Spleen (tissue), 11 donors: ENCODE measurements around the gene SHC4. TPM values are rescaled to one million over a fixed set of nuclear protein-coding genes. Genes with fewer than 3 reads are reported as not detected.

Experiments used
- DNase-seq: peaks from one replicate; pipeline ENCODE4 v3.0.0-alpha.2; 2020
- H3K27ac ChIP-seq, 8 donors: fragments of 200-600 bp; sonication (generic) in 7 of 8; 1 replicate in 4 of 8; 2 replicates in 4 of 8; pipeline versions ENCODE4 v1.5.0 to v1.8.0; 2016 to 2021; ENCODE audit warnings: inconsistent platforms in 4 of 8, mild to moderate bottlenecking in 4 of 8, moderate library complexity in 1 of 8
- H3K27me3 ChIP-seq, 7 donors: fragments of 200-600 bp; sonication (generic) in 6 of 7; replicated peaks in 1 of 7; 1 replicate in 4 of 7; 2 replicates in 3 of 7; pipeline versions ENCODE4 v1.5.0 to v1.8.0; 2016 to 2021; ENCODE audit warnings: inconsistent platforms in 3 of 7, mild to moderate bottlenecking in 1 of 7
- H3K36me3 ChIP-seq, 6 donors: fragments of 200-600 bp; sonication (generic) in 5 of 6; 1 replicate in 4 of 6; 2 replicates in 2 of 6; pipeline versions ENCODE4 v1.5.0 to v1.8.0; 2016 to 2021; ENCODE audit warnings: inconsistent platforms in 2 of 6
- H3K4me1 ChIP-seq, 6 donors: fragments of 200-600 bp; sonication (generic) in 5 of 6; 1 replicate in 3 of 6; 2 replicates in 3 of 6; pipeline versions ENCODE4 v1.5.0 to v1.8.0; 2016 to 2021; ENCODE audit warnings: inconsistent platforms in 3 of 6
- H3K4me3 ChIP-seq, 8 donors: fragments of 200-600 bp; sonication (generic) in 7 of 8; 1 replicate in 4 of 8; 2 replicates in 4 of 8; pipeline versions ENCODE4 v1.5.0 to v1.8.0; 2016 to 2021; ENCODE audit warnings: inconsistent platforms in 4 of 8, mild to moderate bottlenecking in 4 of 8, moderate library complexity in 2 of 8
- H3K9me3 ChIP-seq, 8 donors: fragments of 200-600 bp; sonication (generic) in 7 of 8; 1 replicate in 4 of 8; 2 replicates in 4 of 8; pipeline versions ENCODE4 v1.5.0 to v1.8.0; 2016 to 2021; ENCODE audit warnings: inconsistent platforms in 4 of 8
- CTCF ChIP-seq, 11 experiments: fragments of 200-600 bp in 7 of 11; fragments of 450-650 bp in 4 of 11; sonication (generic) in 4 of 11; IDR thresholded peaks in 8 of 11; conservative IDR thresholded peaks in 3 of 11; 1 replicate in 7 of 11; 2 replicates in 4 of 11; pipeline versions ENCODE4 v1.4.0 to v1.8.0; 2016 to 2021; ENCODE audit warnings: antibody characterized with exemption in 11 of 11, inconsistent platforms in 4 of 11, mild to moderate bottlenecking in 1 of 11
- POLR2A ChIP-seq, 3 donors: fragments of 450-650 bp; IDR thresholded peaks; one replicate each; pipeline ENCODE4 v1.5.1; 2017; ENCODE audit warnings: antibody characterized with exemption in 3 of 3, mild to moderate bottlenecking in 1 of 3
- POLR2AphosphoS5 ChIP-seq, 3 donors: sonication (generic); formaldehyde crosslinking; IDR thresholded peaks; one replicate each; pipeline ENCODE4 v1.5.1; 2017; ENCODE audit warnings: antibody characterized with exemption in 3 of 3
- WGBS, 5 donors: extraction: QIAGEN DNeasy Blood & Tissue Kit in 3 of 5; methylation state at CpG; one replicate each; pipeline versions ENCODE4 v1.1.5 to v1.1.7; 2013 to 2018; 5-methylcytosine and 5-hydroxymethylcytosine counted together
- intact Hi-C: fragments of 100-400 bp; cut with DNase I; formaldehyde crosslinking; loops from one replicate; pipeline ENCODE4 v1.15.0; 2023; ENCODE audit warnings: low total_unique reads
- polyA plus RNA-seq, 3 donors: library from polyadenylated mRNA; stranded (reverse); fragments of 200-250 nt; gene quantifications; one replicate each; pipeline ENCODE4 v1.2.1, GENCODE V29; 2013
- total RNA-seq, 7 donors: library from RNA; depleted of rRNA in 3 of 7; stranded (reverse); fragments of >200 nt in 3 of 7; fragmentation: NEBNext Ultra II Directional in 4 of 7; extraction: Animal tissue kit (Norgen Biotek cat#: 25700) in 4 of 7; gene quantifications; one replicate each; pipeline versions ENCODE4 v1.1.0 to v1.2.1, GENCODE V29; 2016 to 2021
- donor health status: healthy with polysubstance abuse.
- donor health status: DM: no; HTN: no; CAD: no; lungs with moderate emphysema.
- donor health status: DM: no; HTN: no; CAD: no.
- donor health status: Bipolar disorder and iron deficiency.
- donor health status: healthy.
- donor health status: DM: no; HTN: no; CAD: no.
- donor health status: DM: yes; HTN: yes; CAD: no.

SHC4 gene
- total and polyA plus RNA-seq, 10 donors, result 0.20 to 0.42 (median 0.27) TPM; not detected in 5

GRCh38 chr15:48814286-48814685 lies 149.4 kb downstream of the SHC4 start:
- DNase-seq, result no peak
- intact Hi-C loops, result loop anchor here (5.0 kb wide), 1 partner anchor 233 kb away; the partner anchor contains the start of gene SECISBP2L
- Histone ChIP-seq H3K9me3 (no peaks in the 10 kb centered on the region), H3K36me3 (no peaks in the 10 kb centered on the region), H3K4me1 (peaks cover 6 to 24% (median 18%) of the 10 kb centered on the region in 6 donors), H3K27ac (no peak overlapping the region), H3K27me3 (peaks cover 0 to 4% (median 0%) of the 10 kb centered on the region in 7 donors), H3K4me3 (no peak overlapping the region)
- TF ChIP-seq CTCF (IDR thresholded peaks at IDR 0.05 in 8 of 11, conservative IDR thresholded peaks at IDR 0.05 in 3 of 11) (no peak), POLR2AphosphoS5 (IDR thresholded peaks at IDR 0.05) (no peak), POLR2A (IDR thresholded peaks at IDR 0.05) (no peak)
- WGBS, 5 donors, result 76 to 96% (median 83%) methylated on average over 2 of the region's 2 CpGs

GRCh38 chr15:48811325-48811958 lies 152.3 kb downstream of the SHC4 start:
- intact Hi-C loops, result loop anchor here (5.0 kb wide), 1 partner anchor 236 kb away; the partner anchor contains the start of gene SECISBP2L
- no peaks in the 10 kb centered on the region for H3K9me3 ChIP-seq
- peak overlapping the region in 3 of 8 donors; percentile 83 to 87 (median 87) for H3K27ac ChIP-seq
- peaks cover 6 to 30% (median 18%) of the 10 kb centered on the region in 6 donors for H3K4me1 ChIP-seq
- DNase-seq, result no peak
- peak overlapping the region; percentile 63 to 97 (median 83) for H3K4me3 ChIP-seq
- TF ChIP-seq CTCF (IDR thresholded peaks at IDR 0.05 in 8 of 11, conservative IDR thresholded peaks at IDR 0.05 in 3 of 11) (no peak), POLR2AphosphoS5 (IDR thresholded peaks at IDR 0.05) (peak in 1 of 3 donors; percentile 42)
- WGBS, 5 donors, result 11 to 13% (median 13%) methylated on average over 25 of the region's 25 CpGs
- peaks cover 0 to 4% (median 0%) of the 10 kb centered on the region in 7 donors for H3K27me3 ChIP-seq
- H3K36me3 ChIP-seq, result no peaks in the 10 kb centered on the region

GRCh38 chr15:48810414-48811324 lies 153.1 kb downstream of the SHC4 start, which contains the start of gene CEP152:
Gene CEP152 (minus strand): TSS chr15:48811069. CDS start chr15:48805649, 5,420 bp downstream.
- peak; percentile 99 for DNase-seq
- 0 to 1% (median 0%) methylated on average over 31 to 51 of the region's 51 CpGs for WGBS, 5 donors
- H3K4me3 ChIP-seq, result peak within 1 kb of the TSS; percentile 63 to 97 (median 83)
- no peaks in the 10 kb centered on the region for H3K36me3 ChIP-seq
- TF ChIP-seq POLR2A (IDR thresholded peaks at IDR 0.05) (peak in 1 of 3 donors; percentile 66), CTCF (IDR thresholded peaks at IDR 0.05 in 8 of 11, conservative IDR thresholded peaks at IDR 0.05 in 3 of 11) (peak in 6 of 11 experiments; percentile 17 to 58 (median 40)), POLR2AphosphoS5 (IDR thresholded peaks at IDR 0.05) (peak; percentile 90 to 96 (median 90))
- H3K27ac ChIP-seq, result peak within 1 kb of the TSS in 7 of 8 donors; percentile 64 to 87 (median 81)
- peaks cover 6 to 38% (median 21%) of the 10 kb centered on the region in 6 donors for H3K4me1 ChIP-seq
- no peaks in the 10 kb centered on the region for H3K27me3 ChIP-seq
- intact Hi-C loops, result loop anchor here (5.0 kb wide), 1 partner anchor 237 kb away; the partner anchor contains the start of gene SECISBP2L
- H3K9me3 ChIP-seq, result no peaks in the 10 kb centered on the region
